ENCODE results near the gene P4HA2. TPM values are rescaled to one million over a fixed set of nuclear protein-coding genes. Genes with fewer than 3 reads are reported as not detected.

Gene P4HA2
- total RNA-seq, 1 experiment from 2014 or later, result 15.1 TPM

DNA sequence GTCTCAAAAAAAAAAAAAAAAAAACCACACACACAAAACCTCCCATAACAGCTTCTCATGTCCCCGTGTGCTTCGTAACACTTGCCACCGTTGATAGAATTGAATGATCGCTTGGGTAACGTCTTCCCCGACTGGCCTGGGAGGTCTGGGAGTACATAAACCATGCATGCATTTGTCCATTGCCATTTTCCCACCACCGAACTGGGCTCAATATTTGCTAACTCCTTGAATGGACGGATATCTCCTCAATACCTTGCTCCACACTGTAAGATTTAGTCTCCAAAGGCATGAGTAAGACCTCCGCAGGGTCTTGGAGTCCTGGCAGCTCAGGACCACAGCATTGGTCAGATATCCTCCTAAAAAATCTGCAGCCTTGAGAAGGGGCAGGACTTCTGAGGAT, 3.2 kb upstream of the P4HA2 start:
- no peak for TF ChIP-seq TEAD1 (CRISPR knock-in tag; IDR thresholded peaks at IDR 0.05)
- no peak for TF ChIP-seq ZNF263 (CRISPR knock-in tag; IDR thresholded peaks at IDR 0.05; ENCODE audit: low read depth)
- no peak for TF ChIP-seq JUN (CRISPR knock-in tag; IDR thresholded peaks at IDR 0.05)
- no peak for TF ChIP-seq ZNF317 (CRISPR knock-in tag; IDR thresholded peaks at IDR 0.05; ENCODE audit: borderline replicate concordance, low read depth)
- Mint-ChIP-seq H3K9me3 (no peaks in the 10 kb centered on the region), H3K27me3 (ENCODE audit: low read depth) (peaks cover 36% of the 10 kb centered on the region), H3K4me3 (no peak overlapping the region), H3K4me1 (peaks cover 15% of the 10 kb centered on the region), H3K27ac (no peak overlapping the region), H3K36me3 (no peaks in the 10 kb centered on the region)
- ATAC-seq, result no peak
- ChIA-PET POLR2A (no interaction called here), CTCF (no interaction called here)
- DNase-seq (ENCODE audit: low spot score), result no peak

- ATAC-seq (no peak), DNase-seq (ENCODE audit: low spot score) (no peak)
- peak overlapping the region; percentile 46 for H3K4me3 Mint-ChIP-seq
- ChIA-PET POLR2A (no interaction called here), CTCF (interaction anchor here (0.6 to 3.9 kb wide), 2 partner anchors 9 to 201 kb away, joined by 4 to 55 read pairs; no protein-coding TSS in a partner anchor)
- H3K9me3 Mint-ChIP-seq, result no peaks in the 10 kb centered on the region
- no peaks in the 10 kb centered on the region for H3K36me3 Mint-ChIP-seq
- TF ChIP-seq HMGA2 (CRISPR knock-in tag; IDR thresholded peaks at IDR 0.05) (no peak), ZBTB21 (CRISPR knock-in tag; IDR thresholded peaks at IDR 0.05; ENCODE audit: borderline replicate concordance) (no peak), MXD4 (CRISPR knock-in tag; IDR thresholded peaks at IDR 0.05; ENCODE audit: borderline replicate concordance) (no peak), SMAD3 (CRISPR knock-in tag; IDR thresholded peaks at IDR 0.05; ENCODE audit: borderline replicate concordance) (no peak)
- peaks cover 41% of the 10 kb centered on the region for H3K27me3 Mint-ChIP-seq (ENCODE audit: low read depth)
- peaks cover 23% of the 10 kb centered on the region for H3K4me1 Mint-ChIP-seq
- H3K27ac Mint-ChIP-seq, result no peak overlapping the region
Measured at GRCh38 chr5:132229236-132229635, 1.6 kb upstream of the P4HA2 start.

DNA sequence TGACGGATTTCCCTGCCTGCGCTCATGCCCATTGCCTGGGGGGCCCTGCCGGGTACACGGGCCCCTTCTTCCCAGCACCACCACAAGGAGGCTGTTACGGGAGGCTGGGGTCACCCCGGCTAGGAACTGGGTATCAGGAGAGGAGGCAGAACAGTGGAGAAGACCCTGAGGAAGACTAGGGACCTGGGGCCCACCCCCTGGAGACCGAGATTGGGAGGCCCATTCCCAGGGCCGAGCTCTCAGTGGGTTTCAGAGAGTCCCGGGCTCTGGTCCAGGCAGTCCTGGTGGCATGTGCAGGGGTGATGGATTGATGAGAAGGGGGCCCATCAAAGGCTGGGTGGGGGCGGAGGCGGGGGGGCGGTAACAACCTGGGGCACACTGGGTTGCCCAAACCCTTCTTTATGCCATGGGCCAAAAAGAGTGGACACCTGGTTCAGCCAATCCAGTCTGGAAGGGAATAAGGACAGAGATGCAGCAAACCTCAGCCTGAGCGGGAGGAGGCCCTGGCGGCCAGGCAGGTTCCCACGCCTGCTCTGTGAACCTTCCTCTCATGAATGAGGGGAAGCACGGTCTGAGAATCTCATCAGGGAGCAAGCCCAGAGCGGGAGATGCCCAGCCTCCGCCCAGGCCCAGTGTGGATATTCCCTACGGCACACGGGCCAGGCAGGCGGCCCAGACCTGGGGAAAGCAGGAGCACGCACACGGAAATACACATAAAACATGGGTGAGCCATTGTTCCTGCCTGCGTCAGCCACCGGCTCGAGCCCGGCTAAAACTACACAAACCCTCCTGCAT, 785 bp upstream of the P4HA2 start:
- no peak for ATAC-seq
- DNase-seq (ENCODE audit: low spot score), result no peak
- H3K27ac Mint-ChIP-seq, result no peak overlapping the region
- no peaks in the 10 kb centered on the region for H3K36me3 Mint-ChIP-seq
- peaks cover 41% of the 10 kb centered on the region for H3K27me3 Mint-ChIP-seq (ENCODE audit: low read depth)
- CTCF ChIA-PET, result interaction anchor here (0.6 to 3.9 kb wide), 13 partner anchors 10 to 431 kb away, joined by 3 to 55 read pairs (median 4); partner anchors contain the start of genes FNIP1 and PDLIM4
- TF ChIP-seq, protein P1, sequence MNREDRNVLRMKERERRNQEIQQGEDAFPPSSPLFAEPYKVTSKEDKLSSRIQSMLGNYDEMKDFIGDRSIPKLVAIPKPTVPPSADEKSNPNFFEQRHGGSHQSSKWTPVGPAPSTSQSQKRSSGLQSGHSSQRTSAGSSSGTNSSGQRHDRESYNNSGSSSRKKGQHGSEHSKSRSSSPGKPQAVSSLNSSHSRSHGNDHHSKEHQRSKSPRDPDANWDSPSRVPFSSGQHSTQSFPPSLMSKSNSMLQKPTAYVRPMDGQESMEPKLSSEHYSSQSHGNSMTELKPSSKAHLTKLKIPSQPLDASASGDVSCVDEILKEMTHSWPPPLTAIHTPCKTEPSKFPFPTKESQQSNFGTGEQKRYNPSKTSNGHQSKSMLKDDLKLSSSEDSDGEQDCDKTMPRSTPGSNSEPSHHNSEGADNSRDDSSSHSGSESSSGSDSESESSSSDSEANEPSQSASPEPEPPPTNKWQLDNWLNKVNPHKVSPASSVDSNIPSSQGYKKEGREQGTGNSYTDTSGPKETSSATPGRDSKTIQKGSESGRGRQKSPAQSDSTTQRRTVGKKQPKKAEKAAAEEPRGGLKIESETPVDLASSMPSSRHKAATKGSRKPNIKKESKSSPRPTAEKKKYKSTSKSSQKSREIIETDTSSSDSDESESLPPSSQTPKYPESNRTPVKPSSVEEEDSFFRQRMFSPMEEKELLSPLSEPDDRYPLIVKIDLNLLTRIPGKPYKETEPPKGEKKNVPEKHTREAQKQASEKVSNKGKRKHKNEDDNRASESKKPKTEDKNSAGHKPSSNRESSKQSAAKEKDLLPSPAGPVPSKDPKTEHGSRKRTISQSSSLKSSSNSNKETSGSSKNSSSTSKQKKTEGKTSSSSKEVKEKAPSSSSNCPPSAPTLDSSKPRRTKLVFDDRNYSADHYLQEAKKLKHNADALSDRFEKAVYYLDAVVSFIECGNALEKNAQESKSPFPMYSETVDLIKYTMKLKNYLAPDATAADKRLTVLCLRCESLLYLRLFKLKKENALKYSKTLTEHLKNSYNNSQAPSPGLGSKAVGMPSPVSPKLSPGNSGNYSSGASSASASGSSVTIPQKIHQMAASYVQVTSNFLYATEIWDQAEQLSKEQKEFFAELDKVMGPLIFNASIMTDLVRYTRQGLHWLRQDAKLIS (CRISPR knock-in tag; IDR thresholded peaks at IDR 0.05; ENCODE audit: borderline replicate concordance), result no peak
- H3K4me3 Mint-ChIP-seq, result peak overlapping the region; percentile 61
- POLR2A ChIA-PET, result interaction anchor here (0.8 to 1.0 kb wide), 2 partner anchors 10 to 34 kb away, joined by 3 to 4 read pairs; no protein-coding TSS in a partner anchor
- peaks cover 23% of the 10 kb centered on the region for H3K4me1 Mint-ChIP-seq
- H3K9me3 Mint-ChIP-seq, result no peaks in the 10 kb centered on the region

DNA sequence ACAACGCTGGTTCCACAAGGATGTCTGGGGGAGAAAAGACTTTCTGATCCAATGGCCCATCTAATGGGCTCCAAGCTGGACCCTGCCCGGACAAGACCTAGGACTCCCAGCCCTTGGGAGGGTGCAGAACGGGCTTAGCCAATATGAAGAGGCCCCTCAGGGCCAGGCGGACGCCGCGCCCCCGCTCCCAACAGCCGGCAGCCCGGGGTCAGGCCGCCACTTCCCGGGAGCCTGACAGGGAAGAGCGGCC, 493 bp downstream of the P4HA2 start:
- no peak for ATAC-seq
- CTCF ChIA-PET, result interaction anchor here (0.7 to 3.9 kb wide), 15 partner anchors 11 to 430 kb away, joined by 3 to 55 read pairs (median 4); partner anchors contain the start of genes FNIP1 and PDLIM4
- H3K27ac Mint-ChIP-seq, result no peak overlapping the region

More for the DNA sequence above, 493 bp downstream of the P4HA2 start:
- POLR2A ChIA-PET, result interaction anchor here (1.0 kb wide), 2 partner anchors 11 to 15 kb away, joined by 4 read pairs; no protein-coding TSS in a partner anchor
- no peak for DNase-seq (ENCODE audit: low spot score)
- H3K4me3 Mint-ChIP-seq, result peak overlapping the region; percentile 66
- H3K27me3 Mint-ChIP-seq (ENCODE audit: low read depth), result peaks cover 41% of the 10 kb centered on the region
- TF ChIP-seq SMAD3 (CRISPR knock-in tag; IDR thresholded peaks at IDR 0.05; ENCODE audit: borderline replicate concordance) (no peak), TEAD1 (CRISPR knock-in tag; IDR thresholded peaks at IDR 0.05) (no peak), CREB1 (CRISPR knock-in tag; IDR thresholded peaks at IDR 0.05) (no peak), ATF3 (CRISPR knock-in tag; conservative IDR thresholded peaks at IDR 0.05) (no peak), MXD4 (CRISPR knock-in tag; IDR thresholded peaks at IDR 0.05; ENCODE audit: borderline replicate concordance) (no peak), ZNF317 (CRISPR knock-in tag; IDR thresholded peaks at IDR 0.05; ENCODE audit: borderline replicate concordance, low read depth) (no peak), MLX (CRISPR knock-in tag; IDR thresholded peaks at IDR 0.05) (no peak), HMGA2 (CRISPR knock-in tag; IDR thresholded peaks at IDR 0.05) (no peak), FOXP1 (CRISPR knock-in tag; IDR thresholded peaks at IDR 0.05; ENCODE audit: borderline replicate concordance) (no peak)
- TF ChIP-seq, protein P2, sequence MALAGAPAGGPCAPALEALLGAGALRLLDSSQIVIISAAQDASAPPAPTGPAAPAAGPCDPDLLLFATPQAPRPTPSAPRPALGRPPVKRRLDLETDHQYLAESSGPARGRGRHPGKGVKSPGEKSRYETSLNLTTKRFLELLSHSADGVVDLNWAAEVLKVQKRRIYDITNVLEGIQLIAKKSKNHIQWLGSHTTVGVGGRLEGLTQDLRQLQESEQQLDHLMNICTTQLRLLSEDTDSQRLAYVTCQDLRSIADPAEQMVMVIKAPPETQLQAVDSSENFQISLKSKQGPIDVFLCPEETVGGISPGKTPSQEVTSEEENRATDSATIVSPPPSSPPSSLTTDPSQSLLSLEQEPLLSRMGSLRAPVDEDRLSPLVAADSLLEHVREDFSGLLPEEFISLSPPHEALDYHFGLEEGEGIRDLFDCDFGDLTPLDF (CRISPR knock-in tag; IDR thresholded peaks at IDR 0.05), result no peak
- TF ChIP-seq, protein P3, sequence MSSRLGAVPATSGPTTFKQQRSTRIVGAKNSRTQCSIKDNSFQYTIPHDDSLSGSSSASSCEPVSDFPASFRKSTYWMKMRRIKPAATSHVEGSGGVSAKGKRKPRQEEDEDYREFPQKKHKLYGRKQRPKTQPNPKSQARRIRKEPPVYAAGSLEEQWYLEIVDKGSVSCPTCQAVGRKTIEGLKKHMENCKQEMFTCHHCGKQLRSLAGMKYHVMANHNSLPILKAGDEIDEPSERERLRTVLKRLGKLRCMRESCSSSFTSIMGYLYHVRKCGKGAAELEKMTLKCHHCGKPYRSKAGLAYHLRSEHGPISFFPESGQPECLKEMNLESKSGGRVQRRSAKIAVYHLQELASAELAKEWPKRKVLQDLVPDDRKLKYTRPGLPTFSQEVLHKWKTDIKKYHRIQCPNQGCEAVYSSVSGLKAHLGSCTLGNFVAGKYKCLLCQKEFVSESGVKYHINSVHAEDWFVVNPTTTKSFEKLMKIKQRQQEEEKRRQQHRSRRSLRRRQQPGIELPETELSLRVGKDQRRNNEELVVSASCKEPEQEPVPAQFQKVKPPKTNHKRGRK (CRISPR knock-in tag; IDR thresholded peaks at IDR 0.05; ENCODE audit: borderline replicate concordance), result no peak
- TF ChIP-seq, protein P4, sequence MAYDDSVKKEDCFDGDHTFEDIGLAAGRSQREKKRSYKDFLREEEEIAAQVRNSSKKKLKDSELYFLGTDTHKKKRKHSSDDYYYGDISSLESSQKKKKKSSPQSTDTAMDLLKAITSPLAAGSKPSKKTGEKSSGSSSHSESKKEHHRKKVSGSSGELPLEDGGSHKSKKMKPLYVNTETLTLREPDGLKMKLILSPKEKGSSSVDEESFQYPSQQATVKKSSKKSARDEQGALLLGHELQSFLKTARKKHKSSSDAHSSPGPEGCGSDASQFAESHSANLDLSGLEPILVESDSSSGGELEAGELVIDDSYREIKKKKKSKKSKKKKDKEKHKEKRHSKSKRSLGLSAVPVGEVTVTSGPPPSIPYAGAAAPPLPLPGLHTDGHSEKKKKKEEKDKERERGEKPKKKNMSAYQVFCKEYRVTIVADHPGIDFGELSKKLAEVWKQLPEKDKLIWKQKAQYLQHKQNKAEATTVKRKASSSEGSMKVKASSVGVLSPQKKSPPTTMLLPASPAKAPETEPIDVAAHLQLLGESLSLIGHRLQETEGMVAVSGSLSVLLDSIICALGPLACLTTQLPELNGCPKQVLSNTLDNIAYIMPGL (CRISPR knock-in tag; IDR thresholded peaks at IDR 0.05), result no peak
- peaks cover 23% of the 10 kb centered on the region for H3K4me1 Mint-ChIP-seq
- no peaks in the 10 kb centered on the region for H3K9me3 Mint-ChIP-seq
- H3K36me3 Mint-ChIP-seq, result no peaks in the 10 kb centered on the region

All from WTC11 (cell line).